A549 (cell line): ENCODE results near the gene ARHGAP27. TPM values are rescaled to one million over a fixed set of nuclear protein-coding genes. Genes with fewer than 3 reads are reported as not detected.
A peak's percentile ranks its signal among the peaks of the same experiment; 100 is the strongest.

Source experiments
- ATAC-seq, 2 experiments: fragments of 200-7000 bp in 1 of 2; fragments of >200 bp in 1 of 2; cut with Nextera tagmentation in 1 of 2; cut with Tn5 transposase in 1 of 2; 3 replicates each; pipeline versions ENCODE4 v1.8.0 to v1.9.1; 2018 to 2020; ENCODE audit warnings: mild to moderate bottlenecking in 1 of 2, moderate library complexity in 1 of 2
- CTCF ChIA-PET: fragments of 300-600 bp; sonication (Branson Sonifier 250); formaldehyde crosslinking; extraction: SDS; loops from one replicate; lab custom pipeline; 2021; ENCODE audit warnings: antibody characterized with exemption, inconsistent platforms; lab: Yijun Ruan, JAX
- POLR2A ChIA-PET: fragments of 350-600 bp; formaldehyde crosslinking; extraction: SDS; loops from one replicate; lab custom pipeline; 2021; ENCODE audit warnings: antibody characterized with exemption, inconsistent platforms; lab: Yijun Ruan, JAX
- DNase-seq, 2 experiments: peaks; one replicate each; pipeline versions ENCODE4 v3.0.0 to v3.0.0-alpha.2; 2011 to 2016; ENCODE audit warnings: low read depth in 1 of 2, low spot score in 1 of 2
- FAIRE-seq: peaks from 2 replicates; lab custom pipeline; 2011; peaks lifted over from hg19 to GRCh38; lab: Jason Lieb, UNC
- H3K27ac ChIP-seq, 2 experiments: fragments of >200 bp; sonication (Bioruptor Twin); formaldehyde crosslinking; 3 replicates each; pipeline ENCODE4 v1.5.1; 2016 to 2017
- H3K4me1 ChIP-seq: fragments of >200 bp; sonication (Bioruptor Twin); formaldehyde crosslinking; 3 replicates; pipeline ENCODE4 v1.6.1; 2016
- H3K4me2 ChIP-seq: fragments of >200 bp; sonication (Bioruptor Twin); formaldehyde crosslinking; 3 replicates; pipeline ENCODE4 v1.6.1; 2016
- H3K4me3 ChIP-seq: fragments of >200 bp; sonication (Bioruptor Twin); formaldehyde crosslinking; 3 replicates; pipeline ENCODE4 v1.5.1; 2016
- H3K9me3 ChIP-seq: fragments of >200 bp; sonication (Bioruptor Twin); formaldehyde crosslinking; 3 replicates; pipeline ENCODE4 v1.6.1; 2016
- ATOH8 ChIP-seq: fragments of 250-450 bp; sonication (Bioruptor Pico); IDR thresholded peaks from 2 replicates; pipeline ENCODE4 v1.5.0; 2020; ENCODE audit warnings: low read depth, mild to moderate bottlenecking, moderate library complexity
- CBX2 ChIP-seq: fragments of 200-600 bp; sonication (generic); IDR thresholded peaks from 2 replicates; pipeline ENCODE4 v1.6.1; 2016; ENCODE audit warnings: low read depth, mild to moderate bottlenecking, borderline replicate concordance
- CHD2 ChIP-seq: fragments of 150-350 bp; IDR thresholded peaks from 2 replicates; pipeline ENCODE4 v1.6.1; 2014; ENCODE audit warnings: low read length; ENCODE audit not compliant: partially characterized antibody
- CTCF ChIP-seq: fragments of >200 bp; sonication (Bioruptor Twin); formaldehyde crosslinking; IDR thresholded peaks from 3 replicates; pipeline ENCODE4 v1.5.1; 2016
- E2F6 ChIP-seq: IDR thresholded peaks from 2 replicates; pipeline ENCODE4 v1.6.1; 2012; ENCODE audit warnings: low read depth, borderline replicate concordance
- EHF ChIP-seq: fragments of 250-450 bp; sonication (Bioruptor Pico); IDR thresholded peaks from 2 replicates; pipeline ENCODE4 v1.5.0; 2020; ENCODE audit warnings: mild to moderate bottlenecking
- ELK1 ChIP-seq: fragments of 150-350 bp; IDR thresholded peaks from 2 replicates; pipeline ENCODE4 v1.6.1; 2014; ENCODE audit warnings: low read depth, mild to moderate bottlenecking, low read length
- EP300 ChIP-seq, 2 experiments: fragments of >200 bp; sonication (Bioruptor Twin); formaldehyde crosslinking; IDR thresholded peaks; 2 replicates in 1 of 2; 3 replicates in 1 of 2; pipeline ENCODE4 v1.6.1; 2016 to 2017
- FOXS1 ChIP-seq: fragments of 250-450 bp; sonication (Bioruptor Pico); IDR thresholded peaks from 2 replicates; pipeline ENCODE4 v1.5.0; 2020; ENCODE audit warnings: mild to moderate bottlenecking, moderate library complexity
- HEYL ChIP-seq: fragments of 250-450 bp; sonication (Bioruptor Pico); IDR thresholded peaks from 2 replicates; pipeline ENCODE4 v1.8.0; 2021; ENCODE audit warnings: mild to moderate bottlenecking, moderate library complexity
- HMGXB4 ChIP-seq: fragments of 250-450 bp; sonication (Bioruptor Pico); IDR thresholded peaks from 2 replicates; pipeline ENCODE4 v1.5.0; 2021; ENCODE audit warnings: mild to moderate bottlenecking, moderate library complexity, borderline replicate concordance
- HOXA7 ChIP-seq: fragments of 250-450 bp; sonication (Bioruptor Pico); IDR thresholded peaks from 2 replicates; pipeline ENCODE4 v1.5.0; 2020; ENCODE audit warnings: mild to moderate bottlenecking, moderate library complexity
- JUNB ChIP-seq: fragments of >200 bp; sonication (Bioruptor Twin); formaldehyde crosslinking; IDR thresholded peaks from 2 replicates; pipeline ENCODE4 v1.6.1; 2016
- MAFK ChIP-seq: fragments of 450-650 bp; IDR thresholded peaks from 2 replicates; pipeline ENCODE4 v1.6.1; 2014; ENCODE audit not compliant: partially characterized antibody
- MAX ChIP-seq: IDR thresholded peaks from 2 replicates; pipeline ENCODE4 v1.6.1; 2012
- MAZ ChIP-seq: fragments of 150-350 bp; IDR thresholded peaks from 2 replicates; pipeline ENCODE4 v1.6.1; 2014; ENCODE audit warnings: antibody characterized with exemption, low read depth, low read length, borderline replicate concordance
- NFE2L2 ChIP-seq: fragments of 150-350 bp; conservative IDR thresholded peaks from 2 replicates; pipeline ENCODE4 v1.6.1; 2014; ENCODE audit warnings: low read length
- NPAS2 ChIP-seq: fragments of 250-450 bp; sonication (Bioruptor Pico); IDR thresholded peaks from 2 replicates; pipeline ENCODE4 v1.8.0; 2022; ENCODE audit warnings: mild to moderate bottlenecking, moderate library complexity, borderline replicate concordance
- NR3C1 ChIP-seq: fragments of >200 bp; sonication (Bioruptor Twin); formaldehyde crosslinking; IDR thresholded peaks from 3 replicates; pipeline ENCODE4 v1.6.1; 2017
- PHF8 ChIP-seq: fragments of 200-600 bp; sonication (generic); IDR thresholded peaks from 2 replicates; pipeline ENCODE4 v1.6.1; 2016; ENCODE audit warnings: low read depth, mild to moderate bottlenecking, antibody characterized with exemption, moderate library complexity, borderline replicate concordance
- RCOR1 ChIP-seq: fragments of 150-350 bp; IDR thresholded peaks from 2 replicates; pipeline ENCODE4 v1.6.1; 2014; ENCODE audit warnings: antibody characterized with exemption, low read length, low read depth
- RFX5 ChIP-seq: fragments of 450-650 bp; IDR thresholded peaks from 2 replicates; pipeline ENCODE4 v1.7.1; 2014; ENCODE audit warnings: antibody characterized with exemption, mild to moderate bottlenecking, moderate library complexity
- RNF2 ChIP-seq: fragments of 200-600 bp; sonication (generic); IDR thresholded peaks from 2 replicates; pipeline ENCODE4 v1.6.1; 2016; ENCODE audit warnings: low read depth, mild to moderate bottlenecking, antibody characterized with exemption, moderate library complexity, borderline replicate concordance
- TFCP2L1 ChIP-seq: fragments of 250-450 bp; sonication (Bioruptor Pico); IDR thresholded peaks from 2 replicates; pipeline ENCODE4 v1.5.0; 2021; ENCODE audit warnings: mild to moderate bottlenecking
- TP53 ChIP-seq: fragments of 250-450 bp; sonication (Bioruptor Pico); IDR thresholded peaks from 2 replicates; pipeline ENCODE4 v1.5.0; 2021; ENCODE audit warnings: mild to moderate bottlenecking, moderate library complexity
- ZSCAN20 ChIP-seq: fragments of 250-450 bp; sonication (Bioruptor Pico); IDR thresholded peaks from 2 replicates; pipeline ENCODE4 v1.8.0; 2022; ENCODE audit warnings: mild to moderate bottlenecking, moderate library complexity
- WGBS: methylation state at CpG from one replicate; pipeline ENCODE4 v1.1.6; 2017; ENCODE audit errors: missing lambda C conversion rate; 5-methylcytosine and 5-hydroxymethylcytosine counted together
- polyA plus RNA-seq, 4 experiments: library from polyadenylated mRNA; depleted of rRNA in 3 of 4; stranded (reverse); fragments of >200 nt; fragmentation: RNase III in 1 of 4; extraction: RNeasy Plus Mini Kit Qiagen cat#74134 plus additional on column Dnase treatment in 1 of 4; gene quantifications; 2 replicates in 3 of 4; 3 replicates in 1 of 4; pipeline ENCODE4 v1.2.3, GENCODE V29; 2011 to 2017

ARHGAP27 gene
- polyA plus RNA-seq, 2 of the 4 experiments (the other 2 are of a cell fraction) = 10.0 to 16.4 TPM

GRCh38 chr17:45408611-45409421, 23.9 kb downstream of the ARHGAP27 start:
- H3K4me2 ChIP-seq = no peak overlapping the region
- TF ChIP-seq EP300 (IDR thresholded peaks at IDR 0.05) (no peak), CHD2 (no peak), ZSCAN20 (CRISPR knock-in tag) (no peak), ELK1 (no peak), HOXA7 (CRISPR knock-in tag) (no peak), RFX5 (no peak), RNF2 (no peak), E2F6 (no peak), ATOH8 (CRISPR knock-in tag) (no peak), FOXS1 (CRISPR knock-in tag) (no peak), EHF (no peak), CBX2 (no peak), MAX (no peak), NFE2L2 (no peak), NPAS2 (CRISPR knock-in tag) (no peak)
- TF ChIP-seq, all 56 proteins: peak for 0
- Histone ChIP-seq H3K27ac (peak overlapping the region in 1 of 2 experiments; percentile 42; a peak in 2 of 6 replicates), H3K9me3 (no peaks in the 10 kb centered on the region), H3K4me3 (no peak overlapping the region), H3K4me1 (peaks cover 49% of the 10 kb centered on the region)
- DNase-seq (no peak), ATAC-seq (peak in 1 of 2 experiments; percentile 9; a peak in 1 of 6 replicates), FAIRE-seq (no peak)
- POLR2A ChIA-PET = no interaction called here
- 77% methylated on average over 11 of the region's 11 CpGs for WGBS
- CTCF ChIA-PET = interaction anchor here (0.5 to 13.5 kb wide), 14 partner anchors 13 to 424 kb away, joined by 3 to 162 read pairs (median 4); partner anchors contain the start of gene ACBD4

- H3K4me2 ChIP-seq = peak overlapping the region; percentile 63
- POLR2A ChIA-PET = no interaction called here
- H3K27ac ChIP-seq = peak overlapping the region; percentile 57 to 73; a peak in 4 of 6 replicates
- CTCF ChIA-PET = interaction anchor here (1.0 to 13.5 kb wide), 6 partner anchors 10 to 187 kb away, joined by 3 to 162 read pairs (median 6); no protein-coding TSS in a partner anchor
- no peak for TF ChIP-seq HMGXB4 (CRISPR knock-in tag)
- no peak for TF ChIP-seq MAFK
- no peak for TF ChIP-seq HEYL
- TF ChIP-seq CTCF = no peak
- TF ChIP-seq MAX = no peak
- TF ChIP-seq JUNB = no peak
- TF ChIP-seq MAZ = no peak
- no peak for TF ChIP-seq HOXA7 (CRISPR knock-in tag)
- TF ChIP-seq RCOR1 = no peak
- TF ChIP-seq NR3C1 = no peak
- no peak for TF ChIP-seq PHF8
- no peak for TF ChIP-seq TP53
- no peak for TF ChIP-seq TFCP2L1 (CRISPR knock-in tag)
- no peak for TF ChIP-seq CHD2
- H3K4me3 ChIP-seq = no peak overlapping the region
- ATAC-seq = no peak
- 92% methylated on average over 7 of the region's 7 CpGs for WGBS
- DNase-seq = no peak
- no peak for FAIRE-seq
- H3K4me1 ChIP-seq = peaks cover 37% of the 10 kb centered on the region
- H3K9me3 ChIP-seq = no peaks in the 10 kb centered on the region
Observed at GRCh38 chr17:45406107-45406506, 26.6 kb downstream of the ARHGAP27 start.
